ENCODE results near the gene COL6A6.

The COL6A6 gene

DNA sequence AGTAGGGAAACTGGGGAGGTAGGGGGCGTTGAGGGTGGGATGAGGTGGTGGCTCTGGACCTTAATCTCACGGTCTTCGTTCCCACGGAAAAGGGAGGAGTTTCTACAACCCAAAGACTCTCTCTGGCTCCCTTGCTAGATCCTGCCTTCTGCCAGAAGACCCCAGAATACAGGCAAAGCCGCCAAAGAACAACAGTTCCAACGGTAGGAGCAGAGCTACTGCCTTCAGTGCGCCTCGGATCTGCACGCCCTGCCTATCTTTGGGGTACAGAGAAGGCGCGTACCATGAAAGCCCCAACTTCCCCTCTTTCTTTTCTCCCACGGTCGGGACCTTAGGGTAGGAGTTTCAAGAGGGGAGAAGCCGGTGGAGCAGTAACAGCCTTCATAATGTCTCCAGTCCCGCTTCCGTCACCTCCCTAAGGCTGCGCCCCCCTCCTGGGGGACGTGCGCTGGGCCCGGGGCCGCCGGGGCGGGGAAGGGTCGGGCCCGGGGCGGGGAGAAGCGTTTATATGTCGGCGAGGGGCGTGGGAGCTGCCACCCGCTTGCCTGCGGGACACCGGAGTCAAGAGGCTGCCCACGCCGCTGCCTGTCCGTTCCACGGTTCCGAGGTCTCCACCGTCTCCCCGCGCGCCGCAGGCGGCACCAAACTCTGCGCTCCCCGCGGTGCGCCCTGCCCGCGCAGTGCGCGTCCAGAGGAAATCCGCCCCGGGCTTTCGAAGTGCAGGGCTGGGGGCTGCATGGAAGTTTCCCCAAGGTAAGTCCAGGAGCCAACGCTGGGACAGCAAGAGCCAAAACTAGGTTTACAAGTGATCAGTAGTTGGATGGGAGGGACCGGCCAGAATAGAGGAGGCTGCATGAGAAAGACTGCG is at the start of gene COL6A6:
TSS of gene COL6A6 (plus strand) at position 533 of the 868 bp plus-strand sequence. CDS start 43,188 bp downstream, outside the sequence.
- no peak for DNase-seq (ENCODE audit: low read depth in 2 of 2)

DNA sequence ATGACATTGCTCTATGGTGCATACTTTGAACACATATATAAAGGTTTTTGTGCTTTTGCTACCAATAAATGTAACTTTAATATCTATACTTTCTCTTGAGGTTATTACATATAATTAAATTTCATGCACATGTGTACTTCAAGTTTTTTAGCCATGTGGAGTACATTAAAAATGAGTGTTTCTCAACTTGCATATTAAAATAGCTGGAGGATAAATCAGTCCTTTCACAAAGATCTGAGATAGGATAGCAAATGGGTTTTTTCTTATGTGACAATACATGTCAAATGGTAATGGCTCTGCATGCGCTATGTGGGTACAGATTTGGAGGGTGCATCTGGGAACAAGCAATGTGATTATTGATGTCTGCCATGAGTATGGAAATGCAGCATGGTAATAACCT is 48.7 kb upstream of the COL6A6 start:
- no peak for DNase-seq (ENCODE audit: low read depth in 2 of 2)

- DNase-seq (ENCODE audit: low read depth in 2 of 2), result no peak
Measured at GRCh38 chr3:130470126-130470525, 46.9 kb upstream of the COL6A6 start.

- no peak for DNase-seq (ENCODE audit: low read depth in 2 of 2)
Measured at GRCh38 chr3:130473416-130473815, 43.6 kb upstream of the COL6A6 start.

DNA sequence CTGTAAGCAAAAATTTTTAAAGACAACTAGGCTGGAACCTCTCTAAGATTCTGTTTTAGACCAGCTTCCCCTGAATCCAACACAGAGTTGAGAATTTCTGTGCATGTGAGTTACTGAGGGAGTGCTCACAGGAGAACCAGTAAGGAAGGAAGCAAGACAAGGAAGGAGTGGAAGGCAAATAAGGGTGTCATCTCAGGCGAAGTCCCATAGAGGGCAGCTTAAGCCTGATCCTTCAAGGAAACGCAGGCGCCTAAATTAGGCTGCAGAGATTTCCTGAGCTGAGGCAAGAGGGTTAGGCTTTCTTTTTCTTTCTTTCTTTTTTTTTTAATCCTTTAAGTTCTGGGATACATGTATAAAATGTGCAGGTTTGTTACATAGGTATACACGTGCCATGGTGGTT is 36.2 kb upstream of the COL6A6 start:
- no peak for DNase-seq (ENCODE audit: low read depth in 2 of 2)

- no peak for DNase-seq (ENCODE audit: low read depth in 2 of 2)
Measured at GRCh38 chr3:130488288-130488687, 28.7 kb upstream of the COL6A6 start.

DNA sequence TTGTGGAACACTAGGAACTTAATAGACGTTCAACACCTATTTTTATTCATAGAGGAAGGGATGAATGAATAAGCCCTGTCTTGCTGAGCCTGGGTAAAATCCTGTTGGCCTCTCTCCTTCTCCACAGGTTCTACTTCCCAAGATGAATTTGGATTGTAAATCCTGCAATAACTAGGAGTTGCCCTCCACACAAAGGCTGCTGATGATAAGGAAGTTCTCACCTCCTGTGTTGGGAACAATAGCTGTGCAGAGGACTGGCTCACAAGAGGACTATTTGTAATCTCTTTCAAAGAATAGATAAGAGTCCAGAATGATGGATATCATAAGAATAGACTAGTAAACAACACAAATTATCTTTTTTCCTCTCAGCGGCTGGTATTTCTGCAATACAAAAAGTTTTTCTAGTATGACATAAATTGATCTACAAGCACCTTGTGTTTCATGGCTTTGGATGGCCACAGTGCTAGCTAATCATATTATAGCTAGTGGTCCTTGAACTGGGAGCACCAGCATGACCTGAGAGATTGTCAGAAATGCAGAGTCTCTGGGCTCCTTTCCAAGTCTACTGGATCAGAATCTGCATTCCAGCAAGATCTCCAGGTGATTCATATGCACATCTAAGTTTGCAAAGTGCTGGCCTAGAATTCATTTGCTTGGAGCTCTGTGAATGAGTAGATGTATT is 28.1 kb upstream of the COL6A6 start:
- DNase-seq (ENCODE audit: low read depth in 2 of 2), result no peak

GRCh38 chr3:130490241-130490640 is 26.7 kb upstream of the COL6A6 start:
- DNase-seq (ENCODE audit: low read depth in 2 of 2), result no peak

GRCh38 chr3:130491431-130491830 is 25.5 kb upstream of the COL6A6 start:
- no peak for DNase-seq (ENCODE audit: low read depth in 2 of 2)

DNA sequence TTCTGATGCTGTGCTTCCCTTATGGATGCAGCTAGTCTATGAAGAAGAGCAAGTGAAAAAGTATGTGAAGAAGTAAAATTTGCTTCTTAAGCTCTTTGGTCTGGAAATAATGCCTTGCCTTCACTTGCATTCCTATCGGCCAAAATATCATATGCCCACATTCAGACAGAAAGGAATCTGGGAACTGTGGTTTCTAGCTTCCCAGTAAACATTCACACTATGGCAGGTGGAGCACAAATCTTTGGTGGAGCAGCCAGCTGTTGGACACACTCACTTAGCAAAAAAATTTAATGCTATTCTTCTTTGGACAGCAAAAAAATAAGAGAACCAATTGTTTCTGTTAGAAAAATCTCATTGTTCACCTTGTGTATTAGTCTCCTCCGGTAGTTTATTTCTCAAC is 12.3 kb upstream of the COL6A6 start:
- DNase-seq (ENCODE audit: low read depth in 2 of 2), result no peak

DNA sequence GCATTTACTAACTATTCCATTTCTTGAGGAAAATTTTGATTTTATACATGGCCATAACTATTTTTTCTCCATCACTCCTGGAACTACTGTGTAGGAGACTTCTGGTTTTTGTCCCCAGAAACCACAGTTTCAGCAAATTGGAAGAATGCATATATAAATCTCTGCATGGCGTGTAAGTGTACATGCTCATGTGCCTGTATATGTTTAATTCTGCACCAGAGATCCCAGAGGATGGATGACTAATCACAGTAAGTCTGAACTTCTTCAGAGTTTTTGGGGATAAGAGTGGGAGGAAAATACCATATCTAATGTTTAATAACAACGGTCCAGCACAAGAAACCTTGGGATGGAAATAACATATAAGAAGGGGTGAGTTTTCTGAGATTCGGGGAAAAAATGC is 10.9 kb upstream of the COL6A6 start:
- no peak for DNase-seq (ENCODE audit: low read depth in 2 of 2)

- no peak for DNase-seq (ENCODE audit: low read depth in 2 of 2)
Measured at GRCh38 chr3:130507746-130508145, 9.2 kb upstream of the COL6A6 start.

DNA sequence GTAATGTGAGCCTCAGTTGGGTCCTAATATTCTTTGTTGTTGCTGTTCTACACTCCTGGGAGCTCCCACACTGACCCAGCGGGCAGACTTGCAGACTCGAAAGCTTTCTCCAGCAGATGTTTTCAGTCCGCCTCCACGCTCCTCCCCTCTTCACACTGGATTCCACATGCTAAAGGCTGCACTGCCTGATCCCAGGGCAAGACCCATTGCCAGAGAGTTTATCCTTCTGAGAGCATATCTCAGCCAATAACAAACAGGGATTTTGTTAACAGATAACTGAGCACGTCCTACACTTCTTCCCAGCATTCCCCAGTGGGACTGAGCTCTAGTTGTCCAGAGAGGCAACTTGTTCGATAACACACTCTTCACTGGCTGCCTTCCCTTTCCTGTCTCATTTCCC is 8.0 kb upstream of the COL6A6 start:
- DNase-seq (ENCODE audit: low read depth in 2 of 2), result no peak

DNA sequence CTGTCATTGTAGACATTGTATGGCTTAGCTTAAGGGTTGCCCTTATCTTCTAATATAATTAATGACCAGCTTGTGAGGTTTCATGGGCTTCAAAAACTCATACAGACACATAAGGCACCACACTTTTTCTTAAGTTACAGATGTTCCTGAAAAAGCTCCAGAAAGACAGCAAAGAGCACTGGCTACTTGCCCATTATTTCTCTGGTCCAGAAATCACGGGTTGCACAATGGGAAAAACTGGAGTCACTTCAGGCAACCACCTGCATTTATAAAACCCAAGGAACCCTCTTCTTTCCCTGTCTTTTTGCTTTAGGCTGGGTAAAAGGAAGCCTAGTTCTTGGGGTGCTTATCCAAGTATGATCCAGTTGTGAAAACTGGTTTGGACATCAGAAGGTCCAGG is 2.3 kb upstream of the COL6A6 start:
- DNase-seq (ENCODE audit: low read depth in 2 of 2), result no peak

DNA sequence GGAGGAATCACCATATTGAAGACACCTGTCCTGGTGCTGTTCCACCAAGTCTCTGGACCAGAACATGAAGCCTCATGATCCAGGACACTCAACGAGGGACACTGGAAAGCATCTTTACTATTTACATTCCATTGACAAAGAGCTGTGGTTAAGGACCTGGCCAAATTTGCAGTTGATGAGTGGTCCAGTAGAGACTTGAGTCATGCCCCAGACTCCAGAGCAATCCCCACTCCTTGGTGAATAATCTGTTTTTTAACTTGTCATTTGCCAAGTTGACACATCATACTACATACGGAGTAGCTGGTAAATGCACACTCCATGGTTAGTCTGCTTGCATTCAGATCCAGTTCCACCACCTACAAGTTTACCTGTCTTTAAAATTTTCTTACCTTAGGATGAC is 1.2 kb upstream of the COL6A6 start:
- DNase-seq (ENCODE audit: low read depth in 2 of 2), result no peak

GRCh38 chr3:130517602-130518001 is 625 bp downstream of the COL6A6 start:
- DNase-seq (ENCODE audit: low read depth in 2 of 2), result no peak

- no peak for DNase-seq (ENCODE audit: low read depth in 2 of 2)
Measured at GRCh38 chr3:130519754-130520153, 2.8 kb downstream of the COL6A6 start.

DNA sequence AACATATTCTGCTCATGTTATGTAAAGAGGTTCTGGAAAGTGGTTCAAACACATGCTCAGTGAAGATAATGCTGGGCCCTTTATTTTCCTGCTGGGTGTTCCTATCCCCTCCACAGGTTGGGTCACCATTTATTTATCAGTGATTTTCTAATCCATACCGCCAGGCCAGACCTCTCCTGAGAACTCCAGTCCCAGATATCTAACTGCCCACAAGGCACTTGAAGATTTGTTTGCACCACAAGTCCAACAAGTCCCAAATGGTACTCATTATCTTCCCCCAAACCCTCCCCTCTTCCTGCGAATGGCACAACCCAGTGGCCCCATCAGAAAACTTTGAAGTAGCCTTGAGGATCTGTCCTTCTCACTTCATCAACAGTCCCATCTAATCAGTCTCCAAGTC is 5.4 kb downstream of the COL6A6 start:
- no peak for DNase-seq (ENCODE audit: low read depth in 2 of 2)

GRCh38 chr3:130527426-130527825 is 10.4 kb downstream of the COL6A6 start:
- DNase-seq (ENCODE audit: low read depth in 2 of 2), result no peak

GRCh38 chr3:130528120-130528519 is 11.1 kb downstream of the COL6A6 start:
- no peak for DNase-seq (ENCODE audit: low read depth in 2 of 2)

DNA sequence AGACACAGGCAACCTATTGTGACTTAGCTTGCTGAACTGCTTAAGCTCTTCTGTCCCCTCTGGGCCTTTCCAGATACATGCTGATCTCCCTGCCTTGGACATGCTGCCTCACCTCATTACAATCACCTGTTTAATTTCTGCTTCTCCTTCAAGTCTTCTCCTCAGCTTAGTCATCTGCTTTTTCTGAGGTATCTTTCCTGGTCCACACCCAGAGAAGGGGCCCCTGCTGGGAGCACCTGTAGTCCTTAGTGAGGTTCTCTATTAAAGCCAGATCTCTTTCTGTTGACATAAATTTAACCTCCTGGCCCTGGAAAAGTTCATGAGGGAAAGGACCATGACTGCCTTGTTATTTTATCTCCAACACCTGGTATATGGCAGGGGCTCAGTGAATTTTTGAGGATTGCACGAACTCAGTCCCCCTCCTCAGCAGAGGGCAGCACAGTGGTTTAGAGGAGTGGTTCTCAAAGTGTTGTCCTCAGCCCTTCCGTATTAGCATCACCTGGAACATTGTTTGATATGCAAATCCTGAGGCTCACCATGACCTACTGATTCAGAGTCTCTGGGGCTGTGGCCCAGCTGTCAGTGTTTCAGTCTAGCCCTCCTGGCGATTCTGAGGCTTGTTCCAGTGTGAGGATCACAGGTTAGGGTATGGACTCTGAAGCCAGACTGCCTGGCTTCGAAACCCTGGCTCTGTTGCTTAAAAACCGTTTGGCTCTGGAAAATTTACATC is 12.7 kb downstream of the COL6A6 start:
- no peak for DNase-seq (ENCODE audit: low read depth in 2 of 2)

GRCh38 chr3:130533247-130533646 is 16.3 kb downstream of the COL6A6 start:
- DNase-seq (ENCODE audit: low read depth in 2 of 2), result no peak

Data from activated CD4-positive, alpha-beta T cell treated with anti-CD3 and anti-CD28 coated beads for 24 hours (primary cell).